PC-9 (cell line): ENCODE results near the gene FPR1. TPM values are rescaled to one million over a fixed set of nuclear protein-coding genes. Genes with fewer than 3 reads are reported as not detected.

Experiments used
- BruUV-seq: library from RNA; stranded (reverse); fragments of 400-500 nt; replicated peaks from 2 replicates; lab custom pipeline; 2021; lab: Mats Ljungman, UMichigan
- CTCF ChIA-PET: fragments of 300-600 bp; sonication (Branson Sonifier 250); formaldehyde crosslinking; loops from one replicate; lab custom pipeline; 2022; ENCODE audit warnings: antibody characterized with exemption; lab: Charles Lee
- POLR2A ChIA-PET: fragments of 300-600 bp; sonication (Branson Sonifier 250); formaldehyde crosslinking; loops from one replicate; lab custom pipeline; 2022; ENCODE audit warnings: antibody characterized with exemption; ENCODE audit not compliant: unreplicated experiment; lab: Charles Lee
- DNase-seq, 2 experiments: peaks; one replicate each; pipeline versions ENCODE4 v3.0.0 to v3.0.0-alpha.2; 2015 to 2022; ENCODE audit warnings: mixed read lengths in 1 of 2
- H2AFZ ChIP-seq: fragments of 200-600 bp; sonication (generic); 2 replicates; pipeline ENCODE4 v1.8.1; 2017; ENCODE audit warnings: antibody characterized with exemption
- H3F3A ChIP-seq: fragments of 200-600 bp; sonication (generic); 2 replicates; pipeline ENCODE4 v1.8.1; 2017; ENCODE audit warnings: antibody characterized with exemption, mild to moderate bottlenecking, low read depth; ENCODE audit not compliant: insufficient read depth
- H3K27ac ChIP-seq: fragments of 200-600 bp; sonication (generic); 2 replicates; pipeline ENCODE4 v1.6.1; 2016; ENCODE audit warnings: mixed run types
- H3K27me3 ChIP-seq: fragments of 200-600 bp; sonication (generic); 2 replicates; pipeline ENCODE4 v1.6.1; 2016; ENCODE audit warnings: low read depth, mixed run types; ENCODE audit not compliant: insufficient read depth
- H3K36me3 ChIP-seq: fragments of 200-600 bp; sonication (generic); 2 replicates; pipeline ENCODE4 v1.6.1; 2016; ENCODE audit warnings: low read depth, mixed run types
- H3K4me1 ChIP-seq: fragments of 200-600 bp; sonication (generic); replicated peaks from 2 replicates; pipeline ENCODE4 v1.6.1; 2016; ENCODE audit warnings: mixed run types; ENCODE audit not compliant: insufficient read depth
- H3K4me2 ChIP-seq: fragments of 200-600 bp; sonication (generic); 2 replicates; pipeline ENCODE4 v1.6.1; 2017; ENCODE audit warnings: mixed run types
- H3K4me3 ChIP-seq: fragments of 200-600 bp; sonication (generic); 2 replicates; pipeline ENCODE4 v1.6.1; 2016; ENCODE audit warnings: mixed run types
- H3K79me2 ChIP-seq: fragments of 200-600 bp; sonication (generic); 2 replicates; pipeline ENCODE4 v1.6.1; 2017; ENCODE audit warnings: low read depth, mixed run types
- H3K9me2 ChIP-seq: fragments of 200-600 bp; sonication (generic); 2 replicates; pipeline ENCODE4 v1.8.1; 2017; ENCODE audit warnings: mild to moderate bottlenecking; ENCODE audit not compliant: insufficient read depth
- H3K9me3 ChIP-seq: fragments of 200-600 bp; sonication (generic); 2 replicates; pipeline ENCODE4 v1.8.1; 2016; ENCODE audit warnings: low read depth; ENCODE audit not compliant: insufficient read depth
- H4K20me1 ChIP-seq: fragments of 200-600 bp; sonication (generic); 2 replicates; pipeline ENCODE4 v1.8.1; 2017; ENCODE audit not compliant: insufficient read depth
- EZH2 ChIP-seq: fragments of 200-600 bp; sonication (generic); IDR thresholded peaks from 2 replicates; pipeline ENCODE4 v1.8.0; 2017; ENCODE audit warnings: antibody characterized with exemption, low read depth
- intact Hi-C: fragments of 100-400 bp; cut with micrococcal nuclease; formaldehyde crosslinking; loops from one replicate; pipeline ENCODE4 v1.10.0; 2022; ENCODE audit not compliant: unreplicated experiment
- total RNA-seq: library from RNA; stranded (reverse); gene quantifications from 2 replicates; pipeline ENCODE4 v1.2.3, GENCODE V29; 2021
- TF ChIP-seq, protein P1 (sequence below): fragments of 200-600 bp; sonication (generic); conservative IDR thresholded peaks from 2 replicates; pipeline ENCODE4 v1.6.1; 2017; ENCODE audit warnings: mixed run types, antibody characterized with exemption, mild to moderate bottlenecking, moderate library complexity

The FPR1 gene
- total RNA-seq, 1 experiment from 2014 or later = not detected

GRCh38 chr19:51719251-51719988, 32.3 kb downstream of the FPR1 start:
- TF ChIP-seq EZH2 = no peak
- TF ChIP-seq, protein P1, sequence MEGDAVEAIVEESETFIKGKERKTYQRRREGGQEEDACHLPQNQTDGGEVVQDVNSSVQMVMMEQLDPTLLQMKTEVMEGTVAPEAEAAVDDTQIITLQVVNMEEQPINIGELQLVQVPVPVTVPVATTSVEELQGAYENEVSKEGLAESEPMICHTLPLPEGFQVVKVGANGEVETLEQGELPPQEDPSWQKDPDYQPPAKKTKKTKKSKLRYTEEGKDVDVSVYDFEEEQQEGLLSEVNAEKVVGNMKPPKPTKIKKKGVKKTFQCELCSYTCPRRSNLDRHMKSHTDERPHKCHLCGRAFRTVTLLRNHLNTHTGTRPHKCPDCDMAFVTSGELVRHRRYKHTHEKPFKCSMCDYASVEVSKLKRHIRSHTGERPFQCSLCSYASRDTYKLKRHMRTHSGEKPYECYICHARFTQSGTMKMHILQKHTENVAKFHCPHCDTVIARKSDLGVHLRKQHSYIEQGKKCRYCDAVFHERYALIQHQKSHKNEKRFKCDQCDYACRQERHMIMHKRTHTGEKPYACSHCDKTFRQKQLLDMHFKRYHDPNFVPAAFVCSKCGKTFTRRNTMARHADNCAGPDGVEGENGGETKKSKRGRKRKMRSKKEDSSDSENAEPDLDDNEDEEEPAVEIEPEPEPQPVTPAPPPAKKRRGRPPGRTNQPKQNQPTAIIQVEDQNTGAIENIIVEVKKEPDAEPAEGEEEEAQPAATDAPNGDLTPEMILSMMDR = no peak
- Histone ChIP-seq H3K36me3 (no peaks in the 10 kb centered on the region), H3K9me3 (no peaks in the 10 kb centered on the region), H3K9me2 (no peaks in the 10 kb centered on the region), H3F3A (no peaks in the 10 kb centered on the region), H3K27ac (no peak overlapping the region), H3K79me2 (no peaks in the 10 kb centered on the region), H3K4me2 (no peak overlapping the region), H4K20me1 (peaks cover 2% of the 10 kb centered on the region; the same call in 1 of the 2 replicates), H2AFZ (no peak overlapping the region), H3K4me1 (no peaks in the 10 kb centered on the region), H3K27me3 (peaks cover 83% of the 10 kb centered on the region), H3K4me3 (no peak overlapping the region)
- POLR2A ChIA-PET = no interaction called here
- CTCF ChIA-PET = no interaction called here
- intact Hi-C loops = no loop called here
- no TSS peak for BruUV-seq
- no peak for DNase-seq

DNA sequence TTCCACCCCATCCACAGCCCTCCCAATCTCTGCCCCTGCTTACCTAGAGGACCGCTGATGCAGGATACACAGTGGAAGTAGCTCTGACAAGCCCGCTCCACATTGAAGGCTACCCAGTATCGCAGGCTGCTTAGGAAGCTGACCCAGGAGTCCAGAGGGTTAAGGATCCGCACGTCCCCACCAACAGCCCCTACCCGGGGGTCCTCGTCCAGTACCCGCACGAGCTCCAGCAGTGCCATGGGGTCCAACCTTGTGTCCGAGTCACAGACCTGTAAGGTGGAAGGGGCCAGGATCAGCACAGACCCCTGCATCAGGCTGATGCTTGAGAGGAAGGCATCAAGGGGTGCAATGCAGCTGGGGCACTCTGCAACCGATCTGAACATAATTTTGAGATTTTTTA, 34.8 kb downstream of the FPR1 start:
- intact Hi-C loops = no loop called here
- H3F3A ChIP-seq = no peaks in the 10 kb centered on the region
- no peaks in the 10 kb centered on the region for H3K9me2 ChIP-seq
- H3K79me2 ChIP-seq = no peaks in the 10 kb centered on the region
- no peak for TF ChIP-seq EZH2
- TF ChIP-seq, protein P1 = no peak
- H3K9me3 ChIP-seq = no peaks in the 10 kb centered on the region
- peaks cover 61% of the 10 kb centered on the region for H3K27me3 ChIP-seq
- H3K27ac ChIP-seq = no peak overlapping the region
- ChIA-PET POLR2A (no interaction called here), CTCF (no interaction called here)
- H3K36me3 ChIP-seq = no peaks in the 10 kb centered on the region
- BruUV-seq = no TSS peak
- no peak overlapping the region for H2AFZ ChIP-seq
- no peak overlapping the region for H3K4me2 ChIP-seq
- H4K20me1 ChIP-seq = peaks cover 2% of the 10 kb centered on the region; the same call in 1 of the 2 replicates
- H3K4me3 ChIP-seq = no peak overlapping the region
- H3K4me1 ChIP-seq = no peaks in the 10 kb centered on the region
- no peak for DNase-seq

GRCh38 chr19:51715850-51716249, 35.8 kb downstream of the FPR1 start:
- Histone ChIP-seq H3K79me2 (no peaks in the 10 kb centered on the region), H3K4me2 (no peak overlapping the region), H2AFZ (no peak overlapping the region), H3F3A (no peaks in the 10 kb centered on the region), H3K36me3 (no peaks in the 10 kb centered on the region), H3K9me3 (no peaks in the 10 kb centered on the region), H3K9me2 (no peaks in the 10 kb centered on the region), H3K4me1 (no peaks in the 10 kb centered on the region), H3K27me3 (peaks cover 59% of the 10 kb centered on the region), H4K20me1 (peaks cover 2% of the 10 kb centered on the region; the same call in 1 of the 2 replicates), H3K4me3 (no peak overlapping the region), H3K27ac (no peak overlapping the region)
- DNase-seq = no peak
- ChIA-PET CTCF (no interaction called here), POLR2A (no interaction called here)
- no TSS peak for BruUV-seq
- no peak for TF ChIP-seq EZH2
- TF ChIP-seq, protein P1 = no peak
- intact Hi-C loops = no loop called here
